SK-N-SH (cell line): Measurements from ENCODE around the gene FAM217A. TPM values are rescaled to one million over a fixed set of nuclear protein-coding genes. Genes with fewer than 3 reads are reported as not detected.

ENCODE experiments used
- CTCF ChIA-PET: fragments of 300-600, 350-600 bp; formaldehyde crosslinking; extraction: SDS; loops from one replicate; lab custom pipeline; 2021; lab: Yijun Ruan, JAX
- POLR2A ChIA-PET: fragments of 350-600 bp; sonication (Branson Sonifier 250); formaldehyde crosslinking; extraction: SDS; loops from one replicate; lab custom pipeline; 2020; ENCODE audit warnings: antibody characterized with exemption, inconsistent platforms; lab: Yijun Ruan, JAX
- DNase-seq: peaks from one replicate; pipeline ENCODE4 v3.0.0; 2012
- H2AFZ ChIP-seq: fragments of 200-600 bp; sonication (generic); 2 replicates; pipeline ENCODE4 v1.8.1; 2016; ENCODE audit warnings: antibody characterized with exemption, mild to moderate bottlenecking, low read depth
- H3F3A ChIP-seq: fragments of 200-600 bp; sonication (generic); replicated peaks from 2 replicates; pipeline ENCODE3; 2016; ENCODE audit warnings: antibody characterized with exemption, mild to moderate bottlenecking; ENCODE audit not compliant: insufficient read depth
- H3K27ac ChIP-seq, 2 experiments: fragments of 200-500 bp in 1 of 2; fragments of 200-600 bp in 1 of 2; sonication (Bioruptor generic) in 1 of 2; sonication (generic), shearing (Covaris generic) in 1 of 2; 2 replicates each; pipeline versions ENCODE4 v1.5.1 to v1.6.1; 2014 to 2016; ENCODE audit warnings: low read depth in 2 of 2, inconsistent platforms in 1 of 2, low read length in 1 of 2, mild to moderate bottlenecking in 1 of 2, mixed read lengths in 1 of 2
- H3K27me3 ChIP-seq: fragments of 200-600 bp; sonication (generic), shearing (Covaris generic); 2 replicates; pipeline ENCODE4 v1.6.1; 2016; ENCODE audit warnings: mixed run types; ENCODE audit not compliant: insufficient read depth
- H3K36me3 ChIP-seq, 2 experiments: fragments of 200-500 bp in 1 of 2; fragments of 200-600 bp in 1 of 2; sonication (Bioruptor generic) in 1 of 2; sonication (generic) in 1 of 2; replicated peaks in 1 of 2; 2 replicates each; pipeline versions ENCODE3 to v1.5.1; 2014 to 2016; ENCODE audit warnings: low read length in 1 of 2, mild to moderate bottlenecking in 1 of 2; ENCODE audit not compliant: insufficient read depth in 2 of 2, control insufficient read depth in 1 of 2
- H3K4me1 ChIP-seq, 2 experiments: fragments of 200-500 bp in 1 of 2; fragments of 200-600 bp in 1 of 2; sonication (Bioruptor generic) in 1 of 2; sonication (generic), shearing (Covaris generic) in 1 of 2; 2 replicates each; pipeline versions ENCODE4 v1.5.1 to v1.6.1; 2014 to 2016; ENCODE audit warnings: low read depth in 1 of 2, low read length in 1 of 2, mixed run types in 1 of 2; ENCODE audit not compliant: insufficient read depth in 2 of 2, control insufficient read depth in 1 of 2
- H3K4me2 ChIP-seq: fragments of 200-600 bp; sonication (generic), shearing (Covaris generic); 2 replicates; pipeline ENCODE4 v1.6.1; 2017; ENCODE audit warnings: mixed run types
- H3K4me3 ChIP-seq, 2 experiments: fragments of 200-500 bp in 1 of 2; fragments of 200-600 bp in 1 of 2; sonication (Bioruptor generic) in 1 of 2; sonication (generic), shearing (Covaris generic) in 1 of 2; 2 replicates each; pipeline versions ENCODE4 v1.5.1 to v1.8.1; 2014 to 2016; ENCODE audit warnings: low read depth in 2 of 2, inconsistent platforms in 1 of 2, low read length in 1 of 2, mild to moderate bottlenecking in 1 of 2, mixed read lengths in 1 of 2, moderate library complexity in 1 of 2
- H3K79me2 ChIP-seq: fragments of 200-600 bp; sonication (generic); 2 replicates; pipeline ENCODE4 v1.8.1; 2017; ENCODE audit warnings: mild to moderate bottlenecking; ENCODE audit not compliant: insufficient read depth
- H3K9ac ChIP-seq: fragments of 200-600 bp; sonication (generic); 2 replicates; pipeline ENCODE4 v1.6.1; 2017; ENCODE audit warnings: mixed run types
- H3K9me2 ChIP-seq: fragments of 200-600 bp; sonication (generic); 2 replicates; pipeline ENCODE4 v1.6.1; 2017; ENCODE audit warnings: mixed run types
- H3K9me3 ChIP-seq: fragments of 200-600 bp; sonication (generic); 2 replicates; pipeline ENCODE4 v1.6.1; 2017; ENCODE audit warnings: mixed run types, mild to moderate bottlenecking, moderate library complexity
- H4K20me1 ChIP-seq: fragments of 200-600 bp; sonication (generic); 2 replicates; pipeline ENCODE4 v1.6.1; 2017; ENCODE audit warnings: mild to moderate bottlenecking, mixed run types; ENCODE audit not compliant: insufficient read depth
- EZH2phosphoT487 ChIP-seq: fragments of 200-600 bp; sonication (generic); IDR thresholded peaks from 2 replicates; pipeline ENCODE4 v1.6.1; 2017; ENCODE audit warnings: low read depth, mixed run types, mild to moderate bottlenecking, antibody characterized with exemption, moderate library complexity, borderline replicate concordance
- FOSL2 ChIP-seq: IDR thresholded peaks from 2 replicates; pipeline ENCODE4 v1.4.0; 2012; ENCODE audit warnings: low read depth, mild to moderate bottlenecking, moderate library complexity, borderline replicate concordance
- FOXM1 ChIP-seq: IDR thresholded peaks from 2 replicates; pipeline ENCODE4 v1.4.0; 2012; ENCODE audit warnings: low read depth, mild to moderate bottlenecking
- JUND ChIP-seq: IDR thresholded peaks from 2 replicates; pipeline ENCODE4 v1.4.0; 2012
- MEF2A ChIP-seq: IDR thresholded peaks from 2 replicates; pipeline ENCODE4 v1.4.0; 2012; ENCODE audit warnings: low read depth, borderline replicate concordance
- NFIC ChIP-seq: IDR thresholded peaks from 2 replicates; pipeline ENCODE4 v1.4.0; 2012; ENCODE audit warnings: borderline replicate concordance
- NRF1 ChIP-seq: IDR thresholded peaks from 2 replicates; pipeline ENCODE4 v1.6.1; 2012; ENCODE audit warnings: low read depth, mild to moderate bottlenecking, low read length
- POLR2AphosphoS5 ChIP-seq: IDR thresholded peaks from 2 replicates; pipeline ENCODE4 v1.6.1; 2012; ENCODE audit warnings: low read depth, low read length
- RCOR1 ChIP-seq: fragments of 150-350 bp; IDR thresholded peaks from 2 replicates; pipeline ENCODE4 v1.6.1; 2017; ENCODE audit warnings: antibody characterized with exemption, low read length
- RXRA ChIP-seq: IDR thresholded peaks from 2 replicates; pipeline ENCODE4 v1.4.0; 2012; ENCODE audit warnings: low read depth, mild to moderate bottlenecking, borderline replicate concordance
- SMC3 ChIP-seq: IDR thresholded peaks from 2 replicates; pipeline ENCODE4 v1.6.1; 2012; ENCODE audit warnings: low read depth, low read length, improper control_type of control experiment
- YY1 ChIP-seq: IDR thresholded peaks from 2 replicates; pipeline ENCODE4 v1.4.0; 2012; ENCODE audit warnings: low read depth, mild to moderate bottlenecking
- WGBS: methylation state at CpG from one replicate; pipeline ENCODE4 v1.1.6; 2017; ENCODE audit warnings: low lambda C conversion rate; 5-methylcytosine and 5-hydroxymethylcytosine counted together
- polyA plus RNA-seq, 3 experiments: library from polyadenylated mRNA; depleted of rRNA; stranded (reverse); fragments of >200 nt; gene quantifications; 2 replicates each; pipeline ENCODE4 v1.2.3, GENCODE V29; 2012
- TF ChIP-seq, protein P1 (sequence below): fragments of 150-350 bp; IDR thresholded peaks from 2 replicates; pipeline ENCODE4 v1.6.1; 2016; ENCODE audit warnings: mild to moderate bottlenecking, low read depth, low read length
- TF ChIP-seq, protein P2 (sequence below): IDR thresholded peaks from 2 replicates; pipeline ENCODE4 v1.4.0; 2012; ENCODE audit warnings: low read depth
- TF ChIP-seq, protein P3 (sequence below): IDR thresholded peaks from 2 replicates; pipeline ENCODE4 v1.6.1; 2012; ENCODE audit warnings: mild to moderate bottlenecking, low read depth, low read length, moderate library complexity

The FAM217A gene
- polyA plus RNA-seq, 1 of the 3 experiments (the other 2 are of a cell fraction), result not detected

DNA sequence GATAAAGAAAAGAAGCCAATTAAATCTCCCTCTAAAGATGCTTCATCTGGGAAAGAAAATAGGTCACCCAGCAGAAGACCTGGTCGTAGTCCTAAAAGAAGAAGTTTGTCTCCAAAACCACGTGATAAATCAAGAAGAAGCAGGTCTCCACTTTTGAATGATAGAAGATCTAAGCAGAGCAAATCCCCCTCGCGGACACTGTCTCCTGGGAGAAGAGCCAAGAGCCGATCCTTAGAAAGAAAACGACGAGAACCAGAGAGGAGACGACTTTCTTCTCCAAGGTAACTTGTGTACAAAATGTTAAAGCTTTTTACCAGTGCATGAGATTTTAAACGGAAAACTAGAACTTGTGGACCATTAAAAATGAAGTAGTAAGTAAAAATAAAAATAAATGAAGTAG lies 46.5 kb downstream of the FAM217A start:
- CTCF ChIA-PET, result no interaction called here
- H3K27ac ChIP-seq, result no peak overlapping the region
- POLR2A ChIA-PET, result no interaction called here
- no peak overlapping the region for H3K4me2 ChIP-seq
- H3K27me3 ChIP-seq, result no peaks in the 10 kb centered on the region
- WGBS, result 89% methylated on average over 9 of the region's 9 CpGs
- no peak overlapping the region for H2AFZ ChIP-seq
- H3F3A ChIP-seq, result peaks cover 10% of the 10 kb centered on the region
- H3K4me1 ChIP-seq, result peaks cover 0 to 9% of the 10 kb centered on the region in 2 experiments; a peak in 1 of 4 replicates
- peaks cover 42 to 53% of the 10 kb centered on the region in 2 experiments for H3K36me3 ChIP-seq
- no peak overlapping the region for H3K9ac ChIP-seq
- H4K20me1 ChIP-seq, result peaks cover 68% of the 10 kb centered on the region
- no peaks in the 10 kb centered on the region for H3K9me2 ChIP-seq
- DNase-seq, result no peak
- H3K79me2 ChIP-seq, result peaks cover 100% of the 10 kb centered on the region
- no peaks in the 10 kb centered on the region for H3K9me3 ChIP-seq
- H3K4me3 ChIP-seq, result no peak overlapping the region
- TF ChIP-seq NFIC, result no peak
- TF ChIP-seq, all 33 proteins: peak for 0

DNA sequence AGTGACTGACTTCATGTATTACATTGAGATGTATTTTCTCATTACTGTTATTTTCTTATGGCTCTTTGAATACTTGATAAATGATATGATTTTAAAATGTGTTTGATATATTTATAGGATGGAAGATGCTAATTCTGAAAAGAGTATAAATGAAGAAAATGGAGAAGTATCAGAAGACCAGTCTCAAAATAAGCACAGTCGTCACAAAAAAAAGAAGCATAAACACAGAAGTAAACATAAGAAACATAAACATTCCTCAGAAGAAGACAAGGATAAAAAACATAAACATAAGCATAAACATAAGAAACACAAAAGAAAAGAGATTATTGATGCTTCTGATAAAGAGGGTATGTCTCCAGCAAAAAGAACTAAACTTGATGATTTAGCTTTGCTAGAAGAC lies 47.5 kb downstream of the FAM217A start:
- ChIA-PET CTCF (interaction anchor here (1.5 to 1.8 kb wide), 3 partner anchors 10 to 125 kb away, joined by 4 to 7 read pairs (median 5); a partner anchor contains a TSS), POLR2A (no interaction called here)
- H4K20me1 ChIP-seq, result peaks cover 69% of the 10 kb centered on the region

DNA sequence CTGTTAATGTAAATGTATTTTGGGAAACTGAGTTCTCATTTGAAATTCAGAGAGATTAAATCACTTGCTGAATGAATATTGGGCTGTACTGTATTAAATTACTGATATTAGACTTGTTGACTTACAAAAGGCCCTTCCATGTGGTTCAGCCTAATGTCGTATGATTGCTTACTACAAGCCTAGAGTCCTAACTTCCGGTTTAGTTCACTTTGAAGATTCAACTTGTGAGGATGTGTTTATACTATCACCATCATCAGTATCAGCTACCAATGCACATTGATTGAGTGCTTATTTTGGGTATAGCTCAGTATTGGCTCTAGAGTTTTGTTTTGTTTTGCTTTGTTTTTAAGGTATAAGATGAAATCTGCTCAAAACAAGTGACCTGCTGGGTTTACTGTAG lies 48.3 kb downstream of the FAM217A start:
- peaks cover 69% of the 10 kb centered on the region for H4K20me1 ChIP-seq
- no peaks in the 10 kb centered on the region for H3K9me3 ChIP-seq
- H3F3A ChIP-seq, result peaks cover 10% of the 10 kb centered on the region
- H3K9me2 ChIP-seq, result no peaks in the 10 kb centered on the region
- H3K4me1 ChIP-seq, result peaks cover 0 to 9% of the 10 kb centered on the region in 2 experiments; a peak in 1 of 4 replicates
- no peak overlapping the region for H2AFZ ChIP-seq
- H3K9ac ChIP-seq, result no peak overlapping the region
- peak overlapping the region in 1 of 2 experiments; percentile 8; a peak in 1 of 4 replicates for H3K27ac ChIP-seq
- ChIA-PET POLR2A (no interaction called here), CTCF (interaction anchor here (1.5 to 1.8 kb wide), 3 partner anchors 9 to 125 kb away, joined by 4 to 7 read pairs (median 5); a partner anchor contains a TSS)
- no peak overlapping the region for H3K4me2 ChIP-seq
- H3K79me2 ChIP-seq, result peaks cover 100% of the 10 kb centered on the region
- peaks cover 38 to 52% of the 10 kb centered on the region in 2 experiments for H3K36me3 ChIP-seq
- no peaks in the 10 kb centered on the region for H3K27me3 ChIP-seq
- no peak for DNase-seq
- TF ChIP-seq NRF1 (no peak), RXRA (no peak), FOXM1 (no peak), FOSL2 (no peak), EZH2phosphoT487 (no peak), SMC3 (no peak), JUND (no peak), POLR2AphosphoS5 (no peak), MEF2A (no peak)
- TF ChIP-seq, protein P1, sequence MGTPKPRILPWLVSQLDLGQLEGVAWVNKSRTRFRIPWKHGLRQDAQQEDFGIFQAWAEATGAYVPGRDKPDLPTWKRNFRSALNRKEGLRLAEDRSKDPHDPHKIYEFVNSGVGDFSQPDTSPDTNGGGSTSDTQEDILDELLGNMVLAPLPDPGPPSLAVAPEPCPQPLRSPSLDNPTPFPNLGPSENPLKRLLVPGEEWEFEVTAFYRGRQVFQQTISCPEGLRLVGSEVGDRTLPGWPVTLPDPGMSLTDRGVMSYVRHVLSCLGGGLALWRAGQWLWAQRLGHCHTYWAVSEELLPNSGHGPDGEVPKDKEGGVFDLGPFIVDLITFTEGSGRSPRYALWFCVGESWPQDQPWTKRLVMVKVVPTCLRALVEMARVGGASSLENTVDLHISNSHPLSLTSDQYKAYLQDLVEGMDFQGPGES, result no peak
- TF ChIP-seq, protein P2, sequence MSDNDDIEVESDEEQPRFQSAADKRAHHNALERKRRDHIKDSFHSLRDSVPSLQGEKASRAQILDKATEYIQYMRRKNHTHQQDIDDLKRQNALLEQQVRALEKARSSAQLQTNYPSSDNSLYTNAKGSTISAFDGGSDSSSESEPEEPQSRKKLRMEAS, result no peak
- TF ChIP-seq, protein P3, sequence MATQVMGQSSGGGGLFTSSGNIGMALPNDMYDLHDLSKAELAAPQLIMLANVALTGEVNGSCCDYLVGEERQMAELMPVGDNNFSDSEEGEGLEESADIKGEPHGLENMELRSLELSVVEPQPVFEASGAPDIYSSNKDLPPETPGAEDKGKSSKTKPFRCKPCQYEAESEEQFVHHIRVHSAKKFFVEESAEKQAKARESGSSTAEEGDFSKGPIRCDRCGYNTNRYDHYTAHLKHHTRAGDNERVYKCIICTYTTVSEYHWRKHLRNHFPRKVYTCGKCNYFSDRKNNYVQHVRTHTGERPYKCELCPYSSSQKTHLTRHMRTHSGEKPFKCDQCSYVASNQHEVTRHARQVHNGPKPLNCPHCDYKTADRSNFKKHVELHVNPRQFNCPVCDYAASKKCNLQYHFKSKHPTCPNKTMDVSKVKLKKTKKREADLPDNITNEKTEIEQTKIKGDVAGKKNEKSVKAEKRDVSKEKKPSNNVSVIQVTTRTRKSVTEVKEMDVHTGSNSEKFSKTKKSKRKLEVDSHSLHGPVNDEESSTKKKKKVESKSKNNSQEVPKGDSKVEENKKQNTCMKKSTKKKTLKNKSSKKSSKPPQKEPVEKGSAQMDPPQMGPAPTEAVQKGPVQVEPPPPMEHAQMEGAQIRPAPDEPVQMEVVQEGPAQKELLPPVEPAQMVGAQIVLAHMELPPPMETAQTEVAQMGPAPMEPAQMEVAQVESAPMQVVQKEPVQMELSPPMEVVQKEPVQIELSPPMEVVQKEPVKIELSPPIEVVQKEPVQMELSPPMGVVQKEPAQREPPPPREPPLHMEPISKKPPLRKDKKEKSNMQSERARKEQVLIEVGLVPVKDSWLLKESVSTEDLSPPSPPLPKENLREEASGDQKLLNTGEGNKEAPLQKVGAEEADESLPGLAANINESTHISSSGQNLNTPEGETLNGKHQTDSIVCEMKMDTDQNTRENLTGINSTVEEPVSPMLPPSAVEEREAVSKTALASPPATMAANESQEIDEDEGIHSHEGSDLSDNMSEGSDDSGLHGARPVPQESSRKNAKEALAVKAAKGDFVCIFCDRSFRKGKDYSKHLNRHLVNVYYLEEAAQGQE, result no peak
- 96% methylated on average over 2 of the region's 2 CpGs for WGBS
- H3K4me3 ChIP-seq, result no peak overlapping the region

More for the DNA sequence above, 47.5 kb downstream of the FAM217A start:
- DNase-seq, result no peak
- Histone ChIP-seq H3K27me3 (no peaks in the 10 kb centered on the region), H3K4me1 (peaks cover 0 to 9% of the 10 kb centered on the region in 2 experiments; a peak in 1 of 4 replicates), H3K36me3 (peaks cover 38 to 50% of the 10 kb centered on the region in 2 experiments), H3K9me2 (no peaks in the 10 kb centered on the region), H3K4me3 (no peak overlapping the region), H3K9me3 (no peaks in the 10 kb centered on the region), H3K9ac (no peak overlapping the region), H3K79me2 (peaks cover 100% of the 10 kb centered on the region), H3F3A (peaks cover 10% of the 10 kb centered on the region), H3K4me2 (no peak overlapping the region), H3K27ac (no peak overlapping the region), H2AFZ (no peak overlapping the region)
- no peak for TF ChIP-seq YY1
- no peak for TF ChIP-seq FOSL2
- no peak for TF ChIP-seq RCOR1
- 98% methylated on average over 1 of the region's 1 CpG for WGBS
